Mammary epithelial cell (primary cell): ENCODE results near the gene ERCC1.

Experiments
- EZH2 ChIP-seq: IDR thresholded peaks from 2 replicates; pipeline ENCODE4 v1.6.1; 2012; ENCODE audit warnings: low read length, inconsistent platforms, borderline replicate concordance
- TF ChIP-seq, protein P1 (sequence below), 2 donors: IDR thresholded peaks in 1 of 2; conservative IDR thresholded peaks in 1 of 2; 2 replicates each; pipeline ENCODE4 v1.5.1; 2011 to 2012; ENCODE audit warnings: inconsistent platforms in 2 of 2, low read length in 2 of 2, mild to moderate bottlenecking in 2 of 2, control low read depth in 1 of 2, low read depth in 1 of 2; ENCODE audit not compliant: insufficient read depth in 1 of 2; ENCODE audit errors: extremely low read depth in 1 of 2

DNA sequence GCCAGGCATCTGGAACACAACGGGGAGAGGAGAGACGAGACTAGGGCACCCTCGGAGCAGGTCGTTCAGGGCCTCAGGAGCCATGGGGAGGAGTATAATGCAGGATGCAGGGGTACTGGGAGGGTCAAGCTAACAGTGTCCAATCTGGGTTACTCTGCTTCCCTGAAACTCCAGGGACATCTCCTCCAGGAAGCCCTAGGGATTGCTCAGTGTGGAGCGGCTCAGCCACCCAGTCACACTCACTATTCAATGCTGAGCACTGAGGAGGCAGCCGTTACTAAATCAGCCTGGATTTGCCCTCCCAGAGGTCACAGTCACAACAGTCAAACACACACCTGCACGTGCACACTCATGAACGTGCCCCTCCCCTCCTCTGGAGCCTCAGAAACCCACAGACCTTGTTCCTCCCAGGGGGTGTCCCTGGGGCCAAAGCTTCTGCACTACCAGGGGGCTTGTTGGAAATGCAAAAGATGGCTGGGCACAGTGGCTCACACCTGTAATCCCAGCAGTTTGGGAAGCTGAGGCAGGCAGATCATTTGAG, 37.2 kb upstream of the ERCC1 start:
- TF ChIP-seq, protein P1, sequence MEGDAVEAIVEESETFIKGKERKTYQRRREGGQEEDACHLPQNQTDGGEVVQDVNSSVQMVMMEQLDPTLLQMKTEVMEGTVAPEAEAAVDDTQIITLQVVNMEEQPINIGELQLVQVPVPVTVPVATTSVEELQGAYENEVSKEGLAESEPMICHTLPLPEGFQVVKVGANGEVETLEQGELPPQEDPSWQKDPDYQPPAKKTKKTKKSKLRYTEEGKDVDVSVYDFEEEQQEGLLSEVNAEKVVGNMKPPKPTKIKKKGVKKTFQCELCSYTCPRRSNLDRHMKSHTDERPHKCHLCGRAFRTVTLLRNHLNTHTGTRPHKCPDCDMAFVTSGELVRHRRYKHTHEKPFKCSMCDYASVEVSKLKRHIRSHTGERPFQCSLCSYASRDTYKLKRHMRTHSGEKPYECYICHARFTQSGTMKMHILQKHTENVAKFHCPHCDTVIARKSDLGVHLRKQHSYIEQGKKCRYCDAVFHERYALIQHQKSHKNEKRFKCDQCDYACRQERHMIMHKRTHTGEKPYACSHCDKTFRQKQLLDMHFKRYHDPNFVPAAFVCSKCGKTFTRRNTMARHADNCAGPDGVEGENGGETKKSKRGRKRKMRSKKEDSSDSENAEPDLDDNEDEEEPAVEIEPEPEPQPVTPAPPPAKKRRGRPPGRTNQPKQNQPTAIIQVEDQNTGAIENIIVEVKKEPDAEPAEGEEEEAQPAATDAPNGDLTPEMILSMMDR (conservative IDR thresholded peaks at IDR 0.05 in 1 of 2, IDR thresholded peaks at IDR 0.05 in 1 of 2; ENCODE audit: extremely low read depth in 1 of 2, insufficient read depth in 1 of 2, low read depth in 1 of 2, low read length in 2 of 2): no peak
- TF ChIP-seq EZH2: no peak
